ENCODE results near the gene PAM16. TPM values are rescaled to one million over a fixed set of nuclear protein-coding genes. Genes with fewer than 3 reads are reported as not detected.

The PAM16 gene
- total and polyA plus RNA-seq, 9 of the 15 experiments (the other 6 are each of a cell fraction or from before 2014, with no cell fraction given), result 38.7 to 273 (median 79.3) TPM

GRCh38 chr16:4350787-4351659, at the start of gene PAM16 (continued):
- TF ChIP-seq UBTF (IDR thresholded peaks at IDR 0.05; ENCODE audit: borderline replicate concordance in 1 of 2, low read depth in 2 of 2, low read length in 2 of 2) (no peak), RREB1 (CRISPR knock-in tag; IDR thresholded peaks at IDR 0.05) (no peak), WHSC1 (IDR thresholded peaks at IDR 0.05; ENCODE audit: low read length) (no peak), POLR2B (IDR thresholded peaks at IDR 0.05; ENCODE audit: low read depth, partially characterized antibody) (peak; percentile 70), CBX1 (IDR thresholded peaks at IDR 0.05; ENCODE audit: low read depth) (peak; percentile 4; the same call in 1 of the 2 replicates), EHMT2 (IDR thresholded peaks at IDR 0.05) (no peak), PTTG1 (tag; IDR thresholded peaks at IDR 0.05; ENCODE audit: low read depth) (no peak), RB1 (IDR thresholded peaks at IDR 0.05; ENCODE audit: low read depth) (peak; percentile 62; the same call in 1 of the 2 replicates), ZNF592 (IDR thresholded peaks at IDR 0.05) (no peak), MBD2 (IDR thresholded peaks at IDR 0.05; ENCODE audit: borderline replicate concordance, low read depth) (no peak), MEF2A (IDR thresholded peaks at IDR 0.05; ENCODE audit: control insufficient read depth, low read depth, low read length) (no peak), PATZ1 (CRISPR knock-in tag; IDR thresholded peaks at IDR 0.05; ENCODE audit: borderline replicate concordance) (no peak)

Data from K562 (cell line).